Measurements from ENCODE around the gene TBX3.

Gene TBX3

DNA sequence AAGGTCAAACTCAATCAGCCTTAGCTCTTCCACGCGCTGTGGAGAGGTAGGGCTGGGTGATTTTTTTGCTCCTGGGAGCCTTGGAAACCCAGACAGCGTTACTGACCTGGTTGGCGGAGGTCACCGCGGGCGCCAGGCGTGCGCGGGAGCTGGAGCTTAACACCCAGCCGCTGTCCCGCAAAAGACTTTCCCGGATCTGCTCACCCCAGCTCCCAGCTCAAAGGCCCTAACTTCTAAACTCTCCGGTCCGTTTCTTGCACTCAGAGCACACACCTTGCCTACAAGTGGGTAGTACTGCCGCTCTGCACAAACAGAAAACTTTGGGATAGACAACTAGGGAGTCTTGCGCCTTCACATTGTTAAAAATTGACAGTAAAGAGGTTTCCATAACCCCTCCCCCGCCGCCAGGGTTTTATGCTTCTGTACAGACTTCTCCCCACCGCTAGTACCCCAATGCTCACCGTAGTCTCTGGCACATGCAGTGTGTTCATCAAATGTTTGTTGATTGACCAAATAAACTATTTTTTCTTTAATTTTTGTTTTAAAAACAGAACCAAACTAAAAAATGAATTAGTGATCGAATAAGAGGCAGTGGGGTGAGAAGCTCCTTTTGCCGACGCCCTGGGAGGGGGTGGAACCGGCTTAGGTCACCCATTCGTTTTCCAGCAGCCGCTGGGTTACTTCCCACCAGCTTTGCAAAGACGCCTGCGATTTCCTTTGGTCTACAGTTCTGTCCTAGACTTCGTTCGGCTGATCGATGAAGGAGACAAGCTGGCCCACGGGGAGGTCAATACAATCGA lies 12.7 kb upstream of the TBX3 start:
- no peak for DNase-seq

- no peak for DNase-seq
Measured at GRCh38 chr12:114695305-114695592, 11.3 kb upstream of the TBX3 start.

DNA sequence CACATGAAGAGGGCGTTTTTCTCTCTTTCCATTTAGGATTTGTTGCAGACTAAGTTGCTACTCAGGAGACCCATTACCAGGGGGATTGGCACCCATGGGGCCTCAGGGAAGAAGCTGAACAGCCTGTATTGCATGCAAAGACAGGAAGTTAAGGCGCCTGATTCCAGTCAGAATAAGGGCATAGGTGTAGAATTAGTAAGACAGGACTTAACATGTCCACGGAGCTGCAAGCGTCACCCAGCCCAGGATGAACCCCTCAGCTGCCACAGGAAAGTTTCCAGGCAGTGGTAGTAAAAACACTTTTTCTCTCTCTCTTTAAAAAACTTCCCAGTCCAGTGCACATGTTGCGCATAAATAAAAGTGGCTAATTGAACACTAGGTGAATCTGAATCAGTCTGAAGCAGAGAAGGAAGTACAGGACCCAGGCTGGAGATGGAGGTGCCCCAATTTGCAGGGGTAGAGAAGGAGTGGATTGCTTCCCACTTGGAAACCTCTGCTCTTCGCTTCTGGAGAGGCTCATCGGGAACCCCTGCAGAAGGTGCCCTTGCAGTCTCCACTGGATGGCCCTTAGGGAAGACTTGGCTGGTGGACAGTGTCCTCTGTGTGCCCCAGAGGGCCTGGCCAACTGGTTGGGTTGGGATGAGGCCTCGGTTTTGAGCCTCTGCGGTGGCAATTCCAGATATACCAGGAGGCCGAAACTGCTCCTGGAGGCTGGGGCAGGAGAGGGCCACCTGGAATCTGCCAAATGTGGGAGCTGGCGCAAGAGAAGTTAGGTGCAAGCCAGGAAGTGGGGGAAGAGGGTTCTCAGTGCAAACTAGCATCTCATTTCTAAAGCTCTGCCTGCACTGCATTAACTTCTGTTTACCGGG lies 10.7 kb upstream of the TBX3 start:
- no peak for DNase-seq

GRCh38 chr12:114693532-114693931 lies 9.6 kb upstream of the TBX3 start:
- DNase-seq, result no peak

GRCh38 chr12:114693059-114693531 lies 9.1 kb upstream of the TBX3 start:
- DNase-seq, result no peak

GRCh38 chr12:114692186-114693058 lies 8.4 kb upstream of the TBX3 start:
- no peak for DNase-seq

DNA sequence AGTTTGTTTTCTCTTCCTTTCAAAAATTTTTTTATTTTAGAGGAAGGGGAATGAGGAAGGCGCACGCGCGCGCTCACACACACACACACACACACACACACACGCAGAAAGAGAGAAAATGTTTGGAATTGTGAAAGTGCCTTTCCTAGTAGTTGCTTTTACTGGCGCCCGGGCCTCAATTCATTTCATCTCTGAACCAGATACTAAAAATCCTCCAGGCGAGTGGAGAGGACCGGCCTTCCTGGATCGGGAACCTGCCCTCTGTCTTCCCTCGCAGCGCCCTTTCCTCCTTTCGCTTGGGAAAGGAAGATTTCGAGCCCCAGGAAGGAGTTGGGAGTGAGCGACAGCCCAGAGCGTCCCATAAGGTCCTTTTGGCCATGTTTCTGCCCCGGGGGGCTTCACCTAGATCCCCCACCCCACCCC lies 7.8 kb upstream of the TBX3 start:
- DNase-seq, result no peak

DNA sequence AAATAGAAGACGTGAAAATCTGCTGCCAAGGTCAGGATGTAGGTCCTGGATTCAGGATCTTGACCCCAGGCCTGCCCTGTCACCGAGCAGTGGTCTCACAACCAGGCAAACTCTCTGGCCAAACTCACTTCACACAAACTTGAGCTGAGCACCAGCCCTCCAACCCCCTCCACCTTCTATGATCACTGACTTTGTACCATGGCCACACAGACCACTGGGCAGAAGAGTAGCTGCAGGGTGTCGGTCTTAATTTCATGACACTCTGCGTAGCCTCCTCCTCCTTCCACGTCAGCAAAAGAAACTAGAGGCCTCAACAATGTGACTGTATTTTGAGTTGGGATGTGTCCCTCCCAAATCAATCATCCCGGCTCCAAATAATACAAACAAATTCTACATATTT lies 7.2 kb upstream of the TBX3 start:
- DNase-seq, result no peak

- DNase-seq, result no peak
Measured at GRCh38 chr12:114690267-114691135, 6.5 kb upstream of the TBX3 start.

- no peak for DNase-seq
Measured at GRCh38 chr12:114689075-114689994, 5.4 kb upstream of the TBX3 start.

- no peak for DNase-seq
Measured at GRCh38 chr12:114688256-114688845, 4.4 kb upstream of the TBX3 start.

- DNase-seq, result no peak
Measured at GRCh38 chr12:114687802-114688201, 3.8 kb upstream of the TBX3 start.

DNA sequence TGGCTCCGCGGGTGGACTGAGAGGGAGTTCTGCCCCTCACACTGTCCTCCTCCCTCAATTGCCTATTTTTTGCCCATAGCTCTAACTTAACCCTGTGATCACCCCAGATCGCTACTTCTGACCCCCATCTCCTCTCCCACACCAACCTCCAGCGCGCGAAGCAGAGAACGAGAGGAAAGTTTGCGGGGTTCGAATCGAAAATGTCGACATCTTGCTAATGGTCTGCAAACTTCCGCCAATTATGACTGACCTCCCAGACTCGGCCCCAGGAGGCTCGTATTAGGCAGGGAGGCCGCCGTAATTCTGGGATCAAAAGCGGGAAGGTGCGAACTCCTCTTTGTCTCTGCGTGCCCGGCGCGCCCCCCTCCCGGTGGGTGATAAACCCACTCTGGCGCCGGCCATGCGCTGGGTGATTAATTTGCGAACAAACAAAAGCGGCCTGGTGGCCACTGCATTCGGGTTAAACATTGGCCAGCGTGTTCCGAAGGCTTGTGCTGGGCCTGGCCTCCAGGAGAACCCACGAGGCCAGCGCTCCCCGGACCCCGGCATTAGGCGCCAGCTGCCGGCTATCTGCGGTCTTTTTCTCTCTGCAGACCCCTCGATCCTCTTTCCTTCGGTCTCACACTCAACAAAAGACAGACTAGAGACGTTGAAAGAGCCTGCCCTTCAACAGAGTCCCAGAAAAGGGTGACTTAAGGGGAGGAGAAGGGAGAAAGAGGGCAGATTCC lies 3.0 kb upstream of the TBX3 start:
- DNase-seq, result no peak

- no peak for DNase-seq
Measured at GRCh38 chr12:114686426-114686772, 2.4 kb upstream of the TBX3 start.

- no peak for DNase-seq
Measured at GRCh38 chr12:114685869-114686268, 1.9 kb upstream of the TBX3 start.

GRCh38 chr12:114685320-114685781 lies 1.4 kb upstream of the TBX3 start:
- no peak for DNase-seq

- DNase-seq, result no peak
Measured at GRCh38 chr12:114684870-114685273, 897 bp upstream of the TBX3 start.

- DNase-seq, result no peak
Measured at GRCh38 chr12:114683709-114684097, 272 bp downstream of the TBX3 start.

- DNase-seq, result no peak
Measured at GRCh38 chr12:114682785-114683708, 928 bp downstream of the TBX3 start.

All from NCI-H226 (cell line).